ENCODE data around the gene RNF5.

RNF5 gene

DNA sequence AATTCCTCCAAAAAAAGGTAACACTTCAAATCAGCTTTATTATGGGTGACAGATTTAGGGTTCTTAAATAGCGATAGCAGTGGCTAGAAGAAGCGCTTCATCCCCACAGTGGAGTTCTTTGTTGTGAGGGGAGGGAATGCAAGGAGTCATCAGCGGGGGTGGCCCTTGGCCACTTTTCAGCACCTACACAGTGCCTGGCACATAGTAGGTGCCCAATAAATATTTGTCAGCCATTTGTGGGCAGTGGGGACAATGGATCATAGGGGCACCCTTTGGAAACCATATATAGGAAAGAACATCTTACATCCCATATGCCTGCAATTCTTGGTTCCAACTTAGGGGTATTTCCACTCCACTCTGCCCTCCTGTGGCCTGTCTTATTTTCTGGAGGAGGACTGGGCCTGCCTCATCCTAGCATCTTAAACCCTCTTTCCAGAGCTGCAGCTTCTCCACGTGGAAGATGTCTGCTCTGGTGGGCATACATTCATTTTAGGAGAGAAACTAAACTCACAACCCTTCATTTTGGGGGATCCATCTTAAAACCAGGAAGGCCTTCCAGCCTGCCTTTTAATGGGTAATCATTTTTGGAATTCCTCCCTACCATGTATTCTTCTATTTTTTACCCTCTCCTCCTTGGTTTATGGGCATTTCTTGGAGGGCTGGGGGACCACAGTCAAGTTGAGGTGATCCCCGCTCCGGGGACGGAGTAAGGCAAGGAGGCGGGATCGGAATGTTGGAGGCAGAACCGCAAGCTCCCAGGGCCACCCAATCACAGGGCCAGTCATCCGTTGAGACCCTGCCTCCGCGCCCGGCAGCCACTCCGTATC, 16.8 kb downstream of the RNF5 start:
- H3K9me3 ChIP-seq (replicated peaks; ENCODE audit: low read length): no peaks in the 10 kb centered on the region
- no peaks in the 10 kb centered on the region for H3K36me3 ChIP-seq (ENCODE audit: insufficient read depth, low read length)
- H3K4me3 ChIP-seq (ENCODE audit: low read length): peak overlapping the region; percentile 78
- H3K9ac ChIP-seq (ENCODE audit: low read depth, low read length): peak overlapping the region; percentile 94
- no peaks in the 10 kb centered on the region for H3K27me3 ChIP-seq (ENCODE audit: control insufficient read depth, insufficient read depth, low read length)
- peaks cover 34% of the 10 kb centered on the region for H3K4me1 ChIP-seq (ENCODE audit: control insufficient read depth, insufficient read depth, low read length)
- peak overlapping the region; percentile 99 for H3K4me2 ChIP-seq (ENCODE audit: low read length)

GRCh38 chr6:32195652-32195901, 17.4 kb downstream of the RNF5 start:
- Histone ChIP-seq H3K4me2 (ENCODE audit: low read length) (peak overlapping the region; percentile 99), H3K9ac (ENCODE audit: low read depth, low read length) (peak overlapping the region; percentile 100), H3K4me1 (ENCODE audit: control insufficient read depth, insufficient read depth, low read length) (peaks cover 31% of the 10 kb centered on the region), H3K36me3 (ENCODE audit: insufficient read depth, low read length) (no peaks in the 10 kb centered on the region), H3K4me3 (ENCODE audit: low read length) (no peak overlapping the region), H3K9me3 (replicated peaks; ENCODE audit: low read length) (no peaks in the 10 kb centered on the region), H3K27me3 (ENCODE audit: control insufficient read depth, insufficient read depth, low read length) (no peaks in the 10 kb centered on the region)

DNA sequence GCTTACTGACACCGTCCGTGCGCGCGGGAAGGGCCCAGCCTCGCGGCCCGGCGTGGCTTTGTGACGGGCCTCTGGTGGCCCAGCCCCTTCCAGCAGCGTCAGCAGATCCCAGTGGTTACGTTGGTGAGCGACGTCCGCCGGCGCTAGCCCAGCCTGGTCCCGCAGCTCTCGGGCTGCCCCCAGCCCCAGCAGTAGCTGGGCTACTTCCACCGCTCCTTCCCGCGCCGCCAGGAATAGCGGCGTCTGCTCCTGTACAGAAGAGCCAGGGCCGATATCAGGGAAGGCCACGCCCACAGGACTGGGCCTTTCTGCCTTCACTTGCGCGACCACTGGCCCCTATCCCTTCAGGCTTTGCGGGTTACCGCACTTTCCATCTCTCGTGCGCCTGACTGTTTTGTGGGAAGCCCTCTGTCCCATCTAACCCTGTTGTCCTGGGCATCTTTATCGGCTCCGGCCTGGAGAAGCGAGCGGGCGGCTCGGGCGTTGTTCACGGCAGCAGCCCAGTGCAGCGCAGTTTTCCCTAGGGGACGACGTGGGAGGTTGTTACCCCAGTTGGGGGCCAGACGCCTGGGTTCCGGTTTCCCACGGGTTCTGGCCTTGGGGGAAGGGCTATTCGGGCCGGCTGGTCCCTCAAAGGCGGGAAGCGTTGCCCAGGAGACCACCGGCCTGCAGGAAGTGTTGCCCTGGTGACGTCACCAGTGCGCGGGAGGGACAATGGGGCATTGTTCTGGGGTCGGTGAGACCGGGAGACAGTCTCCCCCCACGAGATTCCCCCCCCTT, 17.9 kb downstream of the RNF5 start:
- Histone ChIP-seq H3K27me3 (ENCODE audit: control insufficient read depth, insufficient read depth, low read length) (no peaks in the 10 kb centered on the region), H3K4me2 (ENCODE audit: low read length) (peak overlapping the region; percentile 99), H3K9me3 (replicated peaks; ENCODE audit: low read length) (no peaks in the 10 kb centered on the region), H3K4me3 (ENCODE audit: low read length) (peak overlapping the region; percentile 97), H3K4me1 (ENCODE audit: control insufficient read depth, insufficient read depth, low read length) (peaks cover 26% of the 10 kb centered on the region), H3K9ac (ENCODE audit: low read depth, low read length) (peak overlapping the region; percentile 100), H3K36me3 (ENCODE audit: insufficient read depth, low read length) (no peaks in the 10 kb centered on the region)

GRCh38 chr6:32196682-32197616, 18.7 kb downstream of the RNF5 start:
- H3K27me3 ChIP-seq (ENCODE audit: control insufficient read depth, insufficient read depth, low read length): peaks cover 6% of the 10 kb centered on the region
- no peaks in the 10 kb centered on the region for H3K9me3 ChIP-seq (replicated peaks; ENCODE audit: low read length)
- peak overlapping the region; percentile 100 for H3K9ac ChIP-seq (ENCODE audit: low read depth, low read length)
- peak overlapping the region; percentile 99 for H3K4me2 ChIP-seq (ENCODE audit: low read length)
- peaks cover 25% of the 10 kb centered on the region for H3K4me1 ChIP-seq (ENCODE audit: control insufficient read depth, insufficient read depth, low read length)
- peak overlapping the region; percentile 97 for H3K4me3 ChIP-seq (ENCODE audit: low read length)
- H3K36me3 ChIP-seq (ENCODE audit: insufficient read depth, low read length): no peaks in the 10 kb centered on the region

DNA sequence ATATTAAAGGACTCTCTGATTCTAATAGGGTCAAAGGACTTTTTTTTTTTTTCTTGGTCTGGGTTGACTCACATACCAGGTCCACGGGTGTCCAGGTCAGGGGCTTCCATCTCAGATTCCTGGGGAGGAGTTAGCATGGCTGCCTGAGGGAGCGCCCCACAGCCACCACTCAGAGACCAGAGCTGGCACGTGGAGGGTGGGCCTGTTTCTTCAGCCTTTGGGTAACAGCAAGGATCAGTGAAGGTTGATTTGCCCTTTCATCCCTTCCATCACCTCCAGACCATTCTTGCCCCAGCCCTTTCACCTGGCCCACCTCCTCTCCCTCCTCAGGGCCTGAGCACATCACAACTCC, 20.1 kb downstream of the RNF5 start:
- no peaks in the 10 kb centered on the region for H3K36me3 ChIP-seq (ENCODE audit: insufficient read depth, low read length)
- H3K9ac ChIP-seq (ENCODE audit: low read depth, low read length): no peak overlapping the region
- no peak overlapping the region for H3K4me2 ChIP-seq (ENCODE audit: low read length)
- peaks cover 6% of the 10 kb centered on the region for H3K27me3 ChIP-seq (ENCODE audit: control insufficient read depth, insufficient read depth, low read length)
- no peaks in the 10 kb centered on the region for H3K9me3 ChIP-seq (replicated peaks; ENCODE audit: low read length)
- H3K4me3 ChIP-seq (ENCODE audit: low read length): no peak overlapping the region
- H3K4me1 ChIP-seq (ENCODE audit: control insufficient read depth, insufficient read depth, low read length): peaks cover 19% of the 10 kb centered on the region

DNA sequence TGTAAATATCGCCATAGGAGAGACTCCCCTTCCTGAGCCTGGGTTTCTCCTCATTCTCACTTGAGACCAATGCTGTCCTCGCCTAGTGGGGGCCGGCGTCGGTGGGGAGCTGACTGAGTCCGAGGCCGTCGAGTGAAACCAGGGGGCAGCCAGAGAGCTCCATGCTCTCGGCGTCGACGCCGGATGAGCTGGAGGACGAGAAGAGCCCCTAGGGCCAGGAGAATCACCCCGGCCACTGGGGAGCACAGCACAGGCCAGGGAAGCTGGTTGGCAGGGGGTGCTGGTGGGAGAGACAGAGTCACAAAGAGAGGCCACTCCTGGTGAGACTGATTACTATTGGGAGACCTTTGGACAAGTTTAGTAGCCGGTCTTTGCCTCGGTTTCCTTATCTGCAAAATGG, 20.7 kb downstream of the RNF5 start:
- Histone ChIP-seq H3K9me3 (replicated peaks; ENCODE audit: low read length) (no peaks in the 10 kb centered on the region), H3K4me2 (ENCODE audit: low read length) (no peak overlapping the region), H3K4me3 (ENCODE audit: low read length) (no peak overlapping the region), H3K9ac (ENCODE audit: low read depth, low read length) (no peak overlapping the region), H3K36me3 (ENCODE audit: insufficient read depth, low read length) (no peaks in the 10 kb centered on the region), H3K4me1 (ENCODE audit: control insufficient read depth, insufficient read depth, low read length) (peaks cover 19% of the 10 kb centered on the region), H3K27me3 (ENCODE audit: control insufficient read depth, insufficient read depth, low read length) (peaks cover 7% of the 10 kb centered on the region)

DNA sequence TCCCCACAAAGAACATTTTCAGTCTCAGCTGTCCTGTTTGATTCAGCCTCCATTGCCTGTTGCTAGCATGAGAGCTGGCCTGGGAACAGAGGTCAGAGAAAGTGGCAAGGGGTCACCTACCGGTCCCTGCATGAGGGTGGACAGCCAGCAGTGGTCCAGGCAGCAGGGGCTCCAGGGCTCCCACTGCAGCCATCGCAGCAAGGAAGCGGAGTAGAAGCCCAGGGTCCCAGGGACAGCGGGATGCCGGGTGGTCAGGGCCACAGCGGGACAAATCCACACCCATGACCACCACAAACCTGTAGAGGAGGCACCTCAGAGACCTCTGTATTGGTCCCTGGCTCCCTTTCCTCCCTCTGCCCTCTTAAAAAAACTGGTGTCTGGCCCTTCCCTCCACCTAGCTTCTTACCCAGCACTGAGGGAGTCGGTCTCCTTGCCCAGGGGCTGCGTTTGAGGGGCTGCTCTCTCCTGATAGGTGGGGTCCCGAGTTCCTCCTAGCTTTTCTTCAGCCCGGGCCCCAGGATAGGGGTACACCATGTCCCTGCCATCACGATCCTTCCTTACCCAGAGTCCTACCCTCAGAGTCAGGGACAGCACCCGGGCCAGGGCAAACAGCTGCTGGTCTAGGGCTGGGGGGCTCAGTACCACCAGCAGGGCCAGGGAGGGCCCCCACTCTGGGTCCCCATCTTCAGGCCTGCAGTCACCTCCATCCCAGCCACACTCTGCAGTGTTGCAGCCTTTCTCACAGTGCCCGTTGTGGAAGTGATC, 22.7 kb downstream of the RNF5 start:
- Histone ChIP-seq H3K4me1 (ENCODE audit: control insufficient read depth, insufficient read depth, low read length) (peaks cover 10% of the 10 kb centered on the region), H3K9me3 (replicated peaks; ENCODE audit: low read length) (no peaks in the 10 kb centered on the region), H3K4me3 (ENCODE audit: low read length) (no peak overlapping the region), H3K27me3 (ENCODE audit: control insufficient read depth, insufficient read depth, low read length) (peaks cover 13% of the 10 kb centered on the region), H3K36me3 (ENCODE audit: insufficient read depth, low read length) (no peaks in the 10 kb centered on the region), H3K9ac (ENCODE audit: low read depth, low read length) (no peak overlapping the region), H3K4me2 (ENCODE audit: low read length) (no peak overlapping the region)

- no peak overlapping the region for H3K4me3 ChIP-seq (ENCODE audit: low read length)
- H3K4me2 ChIP-seq (ENCODE audit: low read length): no peak overlapping the region
- H3K4me1 ChIP-seq (ENCODE audit: control insufficient read depth, insufficient read depth, low read length): peaks cover under 1% of the 10 kb centered on the region
- H3K36me3 ChIP-seq (ENCODE audit: insufficient read depth, low read length): no peaks in the 10 kb centered on the region
- H3K27me3 ChIP-seq (ENCODE audit: control insufficient read depth, insufficient read depth, low read length): peaks cover 13% of the 10 kb centered on the region
- no peaks in the 10 kb centered on the region for H3K9me3 ChIP-seq (replicated peaks; ENCODE audit: low read length)
- H3K9ac ChIP-seq (ENCODE audit: low read depth, low read length): no peak overlapping the region
These were observed 24.0 kb downstream of the RNF5 start for GRCh38 chr6:32202186-32202585.

DNA sequence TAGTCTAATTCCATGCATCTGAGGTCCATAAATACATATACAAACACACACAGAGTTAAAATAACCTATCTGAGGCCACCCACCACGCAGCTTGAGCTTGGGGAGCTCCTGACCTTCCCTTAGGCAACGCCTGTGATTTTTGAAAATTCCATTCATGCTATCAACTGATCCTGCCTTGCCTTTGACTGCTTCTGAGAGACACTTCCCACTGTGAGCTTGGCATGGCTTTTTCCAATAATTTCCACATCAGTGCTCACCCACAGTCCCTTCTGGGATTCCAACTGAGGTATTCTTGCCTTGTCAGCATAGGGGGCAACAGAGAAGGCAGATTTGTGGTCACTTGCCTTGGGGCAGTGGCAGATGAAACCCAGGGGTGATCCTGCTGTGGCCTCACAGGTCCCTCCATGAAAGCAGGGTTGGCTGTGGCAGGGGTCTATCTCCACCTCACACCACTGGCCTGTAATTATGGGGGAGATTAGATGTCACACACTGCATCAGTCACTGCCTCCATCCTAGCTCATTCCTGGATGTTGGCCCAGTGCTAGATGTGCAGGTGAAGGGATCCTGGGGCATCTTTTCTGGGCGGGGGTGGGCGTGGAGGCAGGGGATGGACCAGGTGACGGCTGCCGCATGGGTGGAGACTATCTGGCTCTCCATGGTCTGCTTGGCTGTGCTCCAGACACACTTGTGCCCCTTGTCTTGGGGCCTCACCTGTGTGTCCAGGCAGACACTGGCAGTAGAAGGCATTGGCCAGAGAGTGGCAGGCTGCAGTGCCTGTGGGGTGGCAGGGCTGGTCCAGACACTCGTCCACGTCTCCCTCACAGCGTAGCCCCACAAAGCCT, 25.4 kb downstream of the RNF5 start:
- Histone ChIP-seq H3K4me3 (ENCODE audit: low read length) (no peak overlapping the region), H3K4me1 (ENCODE audit: control insufficient read depth, insufficient read depth, low read length) (no peaks in the 10 kb centered on the region), H3K27me3 (ENCODE audit: control insufficient read depth, insufficient read depth, low read length) (peaks cover 15% of the 10 kb centered on the region), H3K9me3 (replicated peaks; ENCODE audit: low read length) (no peaks in the 10 kb centered on the region), H3K9ac (ENCODE audit: low read depth, low read length) (no peak overlapping the region), H3K36me3 (ENCODE audit: insufficient read depth, low read length) (no peaks in the 10 kb centered on the region), H3K4me2 (ENCODE audit: low read length) (no peak overlapping the region)

- no peak overlapping the region for H3K4me3 ChIP-seq (ENCODE audit: low read length)
- no peak overlapping the region for H3K9ac ChIP-seq (ENCODE audit: low read depth, low read length)
- H3K4me1 ChIP-seq (ENCODE audit: control insufficient read depth, insufficient read depth, low read length): no peaks in the 10 kb centered on the region
- no peaks in the 10 kb centered on the region for H3K9me3 ChIP-seq (replicated peaks; ENCODE audit: low read length)
- H3K36me3 ChIP-seq (ENCODE audit: insufficient read depth, low read length): no peaks in the 10 kb centered on the region
- H3K4me2 ChIP-seq (ENCODE audit: low read length): no peak overlapping the region
- H3K27me3 ChIP-seq (ENCODE audit: control insufficient read depth, insufficient read depth, low read length): peaks cover 18% of the 10 kb centered on the region
These were observed 26.1 kb downstream of the RNF5 start for GRCh38 chr6:32204268-32204715.
